ENCODE results near the gene SHLD3.

DNA sequence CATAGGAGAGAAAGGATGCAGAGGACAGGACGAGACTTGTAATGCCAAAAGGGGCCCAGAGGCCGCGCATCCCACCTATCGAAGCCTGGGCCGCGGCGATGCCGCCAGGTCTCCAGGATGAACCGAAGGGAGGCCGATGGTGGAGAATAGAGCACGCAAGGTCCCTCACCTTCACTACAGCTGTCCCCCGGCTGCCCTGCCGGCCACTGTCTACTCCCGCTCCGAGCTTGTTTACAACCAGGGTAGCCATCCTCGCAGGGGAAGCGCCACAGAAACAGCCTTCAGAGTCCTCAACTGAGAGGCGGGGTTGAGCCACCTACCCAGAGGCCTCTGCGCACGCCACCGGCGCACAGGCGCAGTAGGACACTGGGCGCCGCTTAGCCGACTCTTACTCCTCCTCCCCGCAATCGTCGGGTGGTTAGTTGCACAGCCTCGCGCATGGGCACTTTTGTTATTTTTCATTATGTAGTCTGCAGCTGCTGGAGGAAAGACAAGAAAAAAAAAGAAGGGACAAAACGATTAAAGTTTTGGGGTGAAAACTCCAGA is 729 bp upstream of the SHLD3 start, which contains the start of gene TRIM23:
- TF ChIP-seq, protein P1, sequence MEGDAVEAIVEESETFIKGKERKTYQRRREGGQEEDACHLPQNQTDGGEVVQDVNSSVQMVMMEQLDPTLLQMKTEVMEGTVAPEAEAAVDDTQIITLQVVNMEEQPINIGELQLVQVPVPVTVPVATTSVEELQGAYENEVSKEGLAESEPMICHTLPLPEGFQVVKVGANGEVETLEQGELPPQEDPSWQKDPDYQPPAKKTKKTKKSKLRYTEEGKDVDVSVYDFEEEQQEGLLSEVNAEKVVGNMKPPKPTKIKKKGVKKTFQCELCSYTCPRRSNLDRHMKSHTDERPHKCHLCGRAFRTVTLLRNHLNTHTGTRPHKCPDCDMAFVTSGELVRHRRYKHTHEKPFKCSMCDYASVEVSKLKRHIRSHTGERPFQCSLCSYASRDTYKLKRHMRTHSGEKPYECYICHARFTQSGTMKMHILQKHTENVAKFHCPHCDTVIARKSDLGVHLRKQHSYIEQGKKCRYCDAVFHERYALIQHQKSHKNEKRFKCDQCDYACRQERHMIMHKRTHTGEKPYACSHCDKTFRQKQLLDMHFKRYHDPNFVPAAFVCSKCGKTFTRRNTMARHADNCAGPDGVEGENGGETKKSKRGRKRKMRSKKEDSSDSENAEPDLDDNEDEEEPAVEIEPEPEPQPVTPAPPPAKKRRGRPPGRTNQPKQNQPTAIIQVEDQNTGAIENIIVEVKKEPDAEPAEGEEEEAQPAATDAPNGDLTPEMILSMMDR (IDR thresholded peaks at IDR 0.05), result no peak
- no peak for TF ChIP-seq POLR2A (IDR thresholded peaks at IDR 0.05)

Measured in testis (tissue), 2 donors.